ENCODE results near the gene ASXL2. TPM values are rescaled to one million over a fixed set of nuclear protein-coding genes. Genes with fewer than 3 reads are reported as not detected.

ASXL2 gene
- total RNA-seq, 1 experiment from 2014 or later = 32.7 TPM

DNA sequence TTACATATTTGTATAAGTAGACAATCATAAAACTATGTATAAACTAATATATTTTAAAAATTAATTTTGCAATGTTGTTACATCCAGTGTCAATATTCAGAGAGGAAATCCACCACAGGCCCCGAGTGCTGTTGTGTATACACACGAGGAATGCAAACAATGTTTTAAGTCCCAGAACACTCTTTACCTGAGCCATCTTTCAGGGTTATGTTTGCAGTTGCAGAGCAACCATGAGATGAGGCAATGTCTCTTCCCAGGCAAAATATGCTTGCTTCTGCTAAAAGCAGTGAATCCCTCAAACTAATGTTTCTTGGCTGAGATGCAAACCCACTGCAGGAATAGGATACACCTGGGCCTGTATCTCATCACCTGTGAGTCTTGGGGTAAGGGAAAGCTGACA is 91.3 kb downstream of the ASXL2 start:
- H3K79me2 ChIP-seq (ENCODE audit: insufficient read depth, low read length) = no peaks in the 10 kb centered on the region
- H2AFZ ChIP-seq (ENCODE audit: low read length) = no peak overlapping the region
- Mint-ChIP-seq H3K27me3 (ENCODE audit: low read depth) (no peaks in the 10 kb centered on the region), H3K4me1 (no peaks in the 10 kb centered on the region), H3K36me3 (ENCODE audit: insufficient read depth in 1 of 3, low read depth in 3 of 3) (peaks cover 2 to 17% (median 6%) of the 10 kb centered on the region in 3 experiments; a peak in 5 of 7 replicates), H3K9me3 (no peaks in the 10 kb centered on the region), H3K4me3 (no peak overlapping the region), H3K27ac (no peak overlapping the region)
- no peak overlapping the region for H3T11ph ChIP-seq (ENCODE audit: low read length)
- no peaks in the 10 kb centered on the region for H4K20me1 ChIP-seq (ENCODE audit: control insufficient read depth, insufficient read depth, insufficient read length)
- no peak overlapping the region for H2BK12ac ChIP-seq (ENCODE audit: insufficient read length, low read depth, low read length)
- no peak overlapping the region for H4K91ac ChIP-seq (ENCODE audit: insufficient read length, low read depth, low read length)
- H3K4me1 ChIP-seq (ENCODE audit: insufficient read depth, low read length) = no peaks in the 10 kb centered on the region
- H3K9ac ChIP-seq (ENCODE audit: extremely low read depth, insufficient read length, low read length) = no peak overlapping the region
- H3K23me2 ChIP-seq (ENCODE audit: insufficient read length, low read depth, low read length, poor library complexity, severe bottlenecking) = no peaks in the 10 kb centered on the region
- H3K27ac ChIP-seq (ENCODE audit: insufficient read length, low read depth, low read length) = no peak overlapping the region
- no peak overlapping the region for H3K23ac ChIP-seq (ENCODE audit: insufficient read length, low read depth, low read length)
- no peak overlapping the region for H4K5ac ChIP-seq (ENCODE audit: insufficient read length, low read depth, low read length)
- H4K8ac ChIP-seq (replicated peaks; ENCODE audit: insufficient read length, low read depth, low read length) = no peak overlapping the region
- H3K56ac ChIP-seq (ENCODE audit: insufficient read length, low read depth, low read length) = no peak overlapping the region
- no peak overlapping the region for H3K18ac ChIP-seq (ENCODE audit: insufficient read length, low read depth, low read length)
- H3K14ac ChIP-seq (ENCODE audit: insufficient read depth, low read length) = no peak overlapping the region
- H3K9me3 ChIP-seq (ENCODE audit: control insufficient read depth, low read depth, low read length) = no peaks in the 10 kb centered on the region
- H3K27me3 ChIP-seq (ENCODE audit: insufficient read depth, low read length) = no peaks in the 10 kb centered on the region
- peaks cover 3% of the 10 kb centered on the region for H3K79me1 ChIP-seq (ENCODE audit: insufficient read depth, low read depth, low read length, poor library complexity, severe bottlenecking)
- DNase-seq = no peak
- H2BK5ac ChIP-seq (ENCODE audit: insufficient read length, low read length) = no peak overlapping the region
- no peak overlapping the region for H3K4ac ChIP-seq (ENCODE audit: low read depth, low read length)
- H2BK15ac ChIP-seq (ENCODE audit: low read depth, low read length) = no peak overlapping the region
- no peak for TF ChIP-seq CTCF (conservative IDR thresholded peaks at IDR 0.05)
- no peak overlapping the region for H2AK5ac ChIP-seq (ENCODE audit: insufficient read length, low read length)
- WGBS (ENCODE audit: extremely low coverage, insufficient read length, low lambda C conversion rate) = no CpG with 5 or more reads among the region's 2 CpGs
- no peak overlapping the region for H2BK120ac ChIP-seq (ENCODE audit: low read depth, low read length, poor library complexity, severe bottlenecking)
- no peak overlapping the region for H3K4me2 ChIP-seq (ENCODE audit: insufficient read depth, insufficient read length, low read length)
- H2BK20ac ChIP-seq (ENCODE audit: low read depth, low read length, poor library complexity, severe bottlenecking) = no peak overlapping the region
